Measurements from ENCODE around the gene RNF144A. TPM values are rescaled to one million over a fixed set of nuclear protein-coding genes. Genes with fewer than 3 reads are reported as not detected.

RNF144A gene
- polyA plus RNA-seq, 1 of the 3 experiments (the other 2 are of a cell fraction) = 15.6 TPM

DNA sequence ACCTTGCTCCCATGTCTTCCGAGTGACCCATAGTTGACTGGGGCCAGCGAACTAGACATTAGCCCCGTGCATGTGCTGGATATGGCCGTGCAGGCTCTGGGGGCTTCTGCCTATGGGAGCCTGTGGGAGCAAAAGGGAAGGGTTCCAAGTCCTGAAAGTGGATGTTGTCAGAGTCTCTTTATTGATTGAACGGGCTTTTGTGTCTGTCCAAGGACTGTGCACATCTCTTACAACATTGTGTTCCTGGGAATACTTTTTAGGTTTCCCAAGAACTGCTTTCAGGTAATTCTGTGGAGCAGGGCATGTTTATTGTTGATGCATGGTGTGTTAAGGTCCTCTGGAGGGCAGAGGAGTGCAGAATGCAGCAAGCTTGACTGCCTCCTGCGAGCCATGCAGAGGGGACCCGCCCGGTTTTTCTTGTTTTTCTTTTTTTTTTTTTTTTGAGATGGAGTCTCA is 5.0 kb downstream of the RNF144A start:
- CTCF ChIA-PET = interaction anchor here (0.6 to 25.9 kb wide), 9 partner anchors 10 to 122 kb away, joined by 3 to 437 read pairs (median 9); no protein-coding TSS in a partner anchor
- DNase-seq = peak; percentile 47
- no peak for TF ChIP-seq MEF2A (IDR thresholded peaks at IDR 0.05; ENCODE audit: borderline replicate concordance, low read depth)
- peak; percentile 62 for TF ChIP-seq RAD21 (IDR thresholded peaks at IDR 0.05; ENCODE audit: low read length)
- TF ChIP-seq EP300 (IDR thresholded peaks at IDR 0.05; ENCODE audit: borderline replicate concordance in 1 of 2, low read depth in 1 of 2, low read length in 1 of 2) = no peak
- TF ChIP-seq RCOR1 (IDR thresholded peaks at IDR 0.05; ENCODE audit: low read length) = no peak
- TF ChIP-seq, protein P1, sequence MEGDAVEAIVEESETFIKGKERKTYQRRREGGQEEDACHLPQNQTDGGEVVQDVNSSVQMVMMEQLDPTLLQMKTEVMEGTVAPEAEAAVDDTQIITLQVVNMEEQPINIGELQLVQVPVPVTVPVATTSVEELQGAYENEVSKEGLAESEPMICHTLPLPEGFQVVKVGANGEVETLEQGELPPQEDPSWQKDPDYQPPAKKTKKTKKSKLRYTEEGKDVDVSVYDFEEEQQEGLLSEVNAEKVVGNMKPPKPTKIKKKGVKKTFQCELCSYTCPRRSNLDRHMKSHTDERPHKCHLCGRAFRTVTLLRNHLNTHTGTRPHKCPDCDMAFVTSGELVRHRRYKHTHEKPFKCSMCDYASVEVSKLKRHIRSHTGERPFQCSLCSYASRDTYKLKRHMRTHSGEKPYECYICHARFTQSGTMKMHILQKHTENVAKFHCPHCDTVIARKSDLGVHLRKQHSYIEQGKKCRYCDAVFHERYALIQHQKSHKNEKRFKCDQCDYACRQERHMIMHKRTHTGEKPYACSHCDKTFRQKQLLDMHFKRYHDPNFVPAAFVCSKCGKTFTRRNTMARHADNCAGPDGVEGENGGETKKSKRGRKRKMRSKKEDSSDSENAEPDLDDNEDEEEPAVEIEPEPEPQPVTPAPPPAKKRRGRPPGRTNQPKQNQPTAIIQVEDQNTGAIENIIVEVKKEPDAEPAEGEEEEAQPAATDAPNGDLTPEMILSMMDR (IDR thresholded peaks at IDR 0.05) = peak; percentile 21
- no peak for TF ChIP-seq TCF12 (IDR thresholded peaks at IDR 0.05)
- TF ChIP-seq PBX3 (IDR thresholded peaks at IDR 0.05) = no peak
- TF ChIP-seq TAF1 (IDR thresholded peaks at IDR 0.05; ENCODE audit: borderline replicate concordance, low read depth, low read length) = no peak
- TF ChIP-seq, protein P2, sequence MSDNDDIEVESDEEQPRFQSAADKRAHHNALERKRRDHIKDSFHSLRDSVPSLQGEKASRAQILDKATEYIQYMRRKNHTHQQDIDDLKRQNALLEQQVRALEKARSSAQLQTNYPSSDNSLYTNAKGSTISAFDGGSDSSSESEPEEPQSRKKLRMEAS (IDR thresholded peaks at IDR 0.05; ENCODE audit: low read depth) = no peak
- TF ChIP-seq JUND (IDR thresholded peaks at IDR 0.05) = no peak
- TF ChIP-seq IRF3 (IDR thresholded peaks at IDR 0.05; ENCODE audit: low read depth, low read length) = no peak
- TF ChIP-seq FOSL2 (IDR thresholded peaks at IDR 0.05; ENCODE audit: borderline replicate concordance, low read depth) = no peak
- no peak for TF ChIP-seq TEAD4 (IDR thresholded peaks at IDR 0.05; ENCODE audit: borderline replicate concordance, insufficient read depth)
- no peak for TF ChIP-seq GATA2 (CRISPR knock-in tag; IDR thresholded peaks at IDR 0.05)
- no peak for TF ChIP-seq YY1 (IDR thresholded peaks at IDR 0.05; ENCODE audit: low read depth)
- TF ChIP-seq SMC3 (IDR thresholded peaks at IDR 0.05; ENCODE audit: low read depth, low read length) = peak; percentile 27; the same call in 1 of the 2 replicates
- TF ChIP-seq NRF1 (IDR thresholded peaks at IDR 0.05; ENCODE audit: low read depth, low read length) = no peak
- TF ChIP-seq EZH2phosphoT487 (IDR thresholded peaks at IDR 0.05; ENCODE audit: borderline replicate concordance, low read depth) = no peak
- TF ChIP-seq, protein P3, sequence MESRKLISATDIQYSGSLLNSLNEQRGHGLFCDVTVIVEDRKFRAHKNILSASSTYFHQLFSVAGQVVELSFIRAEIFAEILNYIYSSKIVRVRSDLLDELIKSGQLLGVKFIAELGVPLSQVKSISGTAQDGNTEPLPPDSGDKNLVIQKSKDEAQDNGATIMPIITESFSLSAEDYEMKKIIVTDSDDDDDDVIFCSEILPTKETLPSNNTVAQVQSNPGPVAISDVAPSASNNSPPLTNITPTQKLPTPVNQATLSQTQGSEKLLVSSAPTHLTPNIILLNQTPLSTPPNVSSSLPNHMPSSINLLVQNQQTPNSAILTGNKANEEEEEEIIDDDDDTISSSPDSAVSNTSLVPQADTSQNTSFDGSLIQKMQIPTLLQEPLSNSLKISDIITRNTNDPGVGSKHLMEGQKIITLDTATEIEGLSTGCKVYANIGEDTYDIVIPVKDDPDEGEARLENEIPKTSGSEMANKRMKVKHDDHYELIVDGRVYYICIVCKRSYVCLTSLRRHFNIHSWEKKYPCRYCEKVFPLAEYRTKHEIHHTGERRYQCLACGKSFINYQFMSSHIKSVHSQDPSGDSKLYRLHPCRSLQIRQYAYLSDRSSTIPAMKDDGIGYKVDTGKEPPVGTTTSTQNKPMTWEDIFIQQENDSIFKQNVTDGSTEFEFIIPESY (IDR thresholded peaks at IDR 0.05; ENCODE audit: borderline replicate concordance, low read depth) = no peak
- TF ChIP-seq RXRA (IDR thresholded peaks at IDR 0.05; ENCODE audit: borderline replicate concordance, low read depth) = no peak
- no peak for TF ChIP-seq NFIC (IDR thresholded peaks at IDR 0.05; ENCODE audit: borderline replicate concordance)
- no peak for TF ChIP-seq RFX5 (IDR thresholded peaks at IDR 0.05; ENCODE audit: low read length)
- no peak for TF ChIP-seq USF1 (IDR thresholded peaks at IDR 0.05; ENCODE audit: borderline replicate concordance, low read depth)
- TF ChIP-seq, protein P4, sequence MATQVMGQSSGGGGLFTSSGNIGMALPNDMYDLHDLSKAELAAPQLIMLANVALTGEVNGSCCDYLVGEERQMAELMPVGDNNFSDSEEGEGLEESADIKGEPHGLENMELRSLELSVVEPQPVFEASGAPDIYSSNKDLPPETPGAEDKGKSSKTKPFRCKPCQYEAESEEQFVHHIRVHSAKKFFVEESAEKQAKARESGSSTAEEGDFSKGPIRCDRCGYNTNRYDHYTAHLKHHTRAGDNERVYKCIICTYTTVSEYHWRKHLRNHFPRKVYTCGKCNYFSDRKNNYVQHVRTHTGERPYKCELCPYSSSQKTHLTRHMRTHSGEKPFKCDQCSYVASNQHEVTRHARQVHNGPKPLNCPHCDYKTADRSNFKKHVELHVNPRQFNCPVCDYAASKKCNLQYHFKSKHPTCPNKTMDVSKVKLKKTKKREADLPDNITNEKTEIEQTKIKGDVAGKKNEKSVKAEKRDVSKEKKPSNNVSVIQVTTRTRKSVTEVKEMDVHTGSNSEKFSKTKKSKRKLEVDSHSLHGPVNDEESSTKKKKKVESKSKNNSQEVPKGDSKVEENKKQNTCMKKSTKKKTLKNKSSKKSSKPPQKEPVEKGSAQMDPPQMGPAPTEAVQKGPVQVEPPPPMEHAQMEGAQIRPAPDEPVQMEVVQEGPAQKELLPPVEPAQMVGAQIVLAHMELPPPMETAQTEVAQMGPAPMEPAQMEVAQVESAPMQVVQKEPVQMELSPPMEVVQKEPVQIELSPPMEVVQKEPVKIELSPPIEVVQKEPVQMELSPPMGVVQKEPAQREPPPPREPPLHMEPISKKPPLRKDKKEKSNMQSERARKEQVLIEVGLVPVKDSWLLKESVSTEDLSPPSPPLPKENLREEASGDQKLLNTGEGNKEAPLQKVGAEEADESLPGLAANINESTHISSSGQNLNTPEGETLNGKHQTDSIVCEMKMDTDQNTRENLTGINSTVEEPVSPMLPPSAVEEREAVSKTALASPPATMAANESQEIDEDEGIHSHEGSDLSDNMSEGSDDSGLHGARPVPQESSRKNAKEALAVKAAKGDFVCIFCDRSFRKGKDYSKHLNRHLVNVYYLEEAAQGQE (IDR thresholded peaks at IDR 0.05; ENCODE audit: low read depth, low read length) = no peak

More for the DNA sequence above, 5.0 kb downstream of the RNF144A start:
- Histone ChIP-seq H3K79me2 (ENCODE audit: insufficient read depth) (peaks cover 78% of the 10 kb centered on the region), H4K20me1 (ENCODE audit: insufficient read depth) (peaks cover 58% of the 10 kb centered on the region), H3K4me2 (no peak overlapping the region), H3K9me2 (no peaks in the 10 kb centered on the region), H3K36me3 (replicated peaks in 1 of 2; ENCODE audit: control insufficient read depth in 1 of 2, insufficient read depth in 2 of 2, low read length in 1 of 2) (peaks cover 0 to 4% of the 10 kb centered on the region in 2 experiments), H3K27ac (ENCODE audit: low read depth in 2 of 2, low read length in 1 of 2) (no peak overlapping the region), H3F3A (replicated peaks; ENCODE audit: insufficient read depth) (no peaks in the 10 kb centered on the region), H2AFZ (ENCODE audit: low read depth) (no peak overlapping the region), H3K27me3 (ENCODE audit: insufficient read depth) (no peaks in the 10 kb centered on the region), H3K4me3 (ENCODE audit: low read depth in 2 of 2, low read length in 1 of 2) (no peak overlapping the region), H3K4me1 (ENCODE audit: control insufficient read depth in 1 of 2, insufficient read depth in 2 of 2, low read depth in 1 of 2, low read length in 1 of 2) (peaks cover 6 to 76% of the 10 kb centered on the region in 2 experiments; a peak in 3 of 4 replicates), H3K9ac (no peak overlapping the region), H3K9me3 (no peaks in the 10 kb centered on the region)
- 91% methylated on average over 7 of the region's 8 CpGs for WGBS (ENCODE audit: low lambda C conversion rate)
- POLR2A ChIA-PET = no interaction called here
